PC-9 (cell line): Measurements from ENCODE around the gene DBNL.

ENCODE experiments used
- EZH2 ChIP-seq: fragments of 200-600 bp; sonication (generic); IDR thresholded peaks from 2 replicates; pipeline ENCODE4 v1.8.0; 2017; ENCODE audit warnings: antibody characterized with exemption, low read depth
- TF ChIP-seq, protein P1 (sequence below): fragments of 200-600 bp; sonication (generic); conservative IDR thresholded peaks from 2 replicates; pipeline ENCODE4 v1.6.1; 2017; ENCODE audit warnings: mixed run types, antibody characterized with exemption, mild to moderate bottlenecking, moderate library complexity

DNA sequence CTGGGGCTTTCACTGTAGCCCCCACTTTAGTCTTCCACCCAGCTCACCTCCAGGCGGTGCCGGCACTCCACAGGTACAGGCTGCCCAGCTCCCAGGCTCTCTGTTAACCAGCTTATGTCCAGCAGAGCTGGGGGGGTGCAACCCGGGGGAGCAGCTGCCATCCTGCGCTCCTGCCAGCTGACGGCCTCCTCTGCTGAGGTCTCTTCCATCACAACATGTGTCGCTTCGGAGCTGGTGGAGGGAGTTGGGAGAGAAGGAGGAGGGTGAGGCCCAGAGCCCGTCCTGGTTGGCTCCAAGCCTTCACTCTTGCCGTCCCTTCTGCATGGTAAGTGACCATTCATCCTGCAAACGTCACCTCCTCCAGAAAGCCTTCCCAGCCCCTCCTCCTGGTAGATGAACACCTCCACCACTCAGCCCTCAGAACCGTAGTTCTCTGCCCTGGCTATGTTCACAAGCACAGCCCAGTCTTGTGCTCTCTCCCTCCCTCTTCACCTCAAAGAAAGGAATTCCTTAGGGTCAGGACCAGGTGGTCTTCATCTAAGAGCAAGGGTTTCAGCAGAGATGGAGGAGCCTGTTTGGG lies 36.3 kb downstream of the DBNL start:
- TF ChIP-seq, protein P1, sequence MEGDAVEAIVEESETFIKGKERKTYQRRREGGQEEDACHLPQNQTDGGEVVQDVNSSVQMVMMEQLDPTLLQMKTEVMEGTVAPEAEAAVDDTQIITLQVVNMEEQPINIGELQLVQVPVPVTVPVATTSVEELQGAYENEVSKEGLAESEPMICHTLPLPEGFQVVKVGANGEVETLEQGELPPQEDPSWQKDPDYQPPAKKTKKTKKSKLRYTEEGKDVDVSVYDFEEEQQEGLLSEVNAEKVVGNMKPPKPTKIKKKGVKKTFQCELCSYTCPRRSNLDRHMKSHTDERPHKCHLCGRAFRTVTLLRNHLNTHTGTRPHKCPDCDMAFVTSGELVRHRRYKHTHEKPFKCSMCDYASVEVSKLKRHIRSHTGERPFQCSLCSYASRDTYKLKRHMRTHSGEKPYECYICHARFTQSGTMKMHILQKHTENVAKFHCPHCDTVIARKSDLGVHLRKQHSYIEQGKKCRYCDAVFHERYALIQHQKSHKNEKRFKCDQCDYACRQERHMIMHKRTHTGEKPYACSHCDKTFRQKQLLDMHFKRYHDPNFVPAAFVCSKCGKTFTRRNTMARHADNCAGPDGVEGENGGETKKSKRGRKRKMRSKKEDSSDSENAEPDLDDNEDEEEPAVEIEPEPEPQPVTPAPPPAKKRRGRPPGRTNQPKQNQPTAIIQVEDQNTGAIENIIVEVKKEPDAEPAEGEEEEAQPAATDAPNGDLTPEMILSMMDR = no peak
- TF ChIP-seq EZH2 = no peak
